ENCODE data around the gene ARMC7.

ARMC7 gene

GRCh38 chr17:75087558-75088453 lies 22.0 kb upstream of the ARMC7 start, which contains the start of gene SLC16A5:
TSS of gene SLC16A5 (plus strand) at chr17:75087954. CDS start at chr17:75093637, 5,683 bp downstream.
- no peak for TF ChIP-seq CTCF (IDR thresholded peaks at IDR 0.05; ENCODE audit: borderline replicate concordance, insufficient read depth, low read depth, low read length)
- peak within 1 kb of the TSS; percentile 45 for H3K4me3 ChIP-seq (ENCODE audit: low read depth, low read length)

- H3K4me3 ChIP-seq (ENCODE audit: low read depth, low read length) = no peak overlapping the region
Measured at GRCh38 chr17:75088465-75089417, 21.0 kb upstream of the ARMC7 start.

GRCh38 chr17:75090871-75091854 lies 18.6 kb upstream of the ARMC7 start:
- no peak for TF ChIP-seq CTCF (IDR thresholded peaks at IDR 0.05; ENCODE audit: borderline replicate concordance, insufficient read depth, low read depth, low read length)

More at GRCh38 chr17:75088465-75089417, 21.0 kb upstream of the ARMC7 start:
- TF ChIP-seq CTCF (IDR thresholded peaks at IDR 0.05; ENCODE audit: borderline replicate concordance, insufficient read depth, low read depth, low read length) = no peak

GRCh38 chr17:75091855-75092327 lies 17.9 kb upstream of the ARMC7 start:
- no peak for TF ChIP-seq CTCF (IDR thresholded peaks at IDR 0.05; ENCODE audit: borderline replicate concordance, insufficient read depth, low read depth, low read length)
- no peak overlapping the region for H3K4me3 ChIP-seq (ENCODE audit: low read depth, low read length)

More at GRCh38 chr17:75090871-75091854, 18.6 kb upstream of the ARMC7 start:
- H3K4me3 ChIP-seq (ENCODE audit: low read depth, low read length) = no peak overlapping the region

GRCh38 chr17:75093548-75094158 lies 16.1 kb upstream of the ARMC7 start:
- H3K4me3 ChIP-seq (ENCODE audit: low read depth, low read length) = no peak overlapping the region
- TF ChIP-seq CTCF (IDR thresholded peaks at IDR 0.05; ENCODE audit: borderline replicate concordance, insufficient read depth, low read depth, low read length) = no peak

Measured in GM12875 (cell line).